ENCODE data around the gene NUTM1. TPM values are rescaled to one million over a fixed set of nuclear protein-coding genes. Genes with fewer than 3 reads are reported as not detected.

The NUTM1 gene
- total RNA-seq, 3 donors from 2014 or later (not counting 1 experiment from before 2014, with no cell fraction given) = not detected

DNA sequence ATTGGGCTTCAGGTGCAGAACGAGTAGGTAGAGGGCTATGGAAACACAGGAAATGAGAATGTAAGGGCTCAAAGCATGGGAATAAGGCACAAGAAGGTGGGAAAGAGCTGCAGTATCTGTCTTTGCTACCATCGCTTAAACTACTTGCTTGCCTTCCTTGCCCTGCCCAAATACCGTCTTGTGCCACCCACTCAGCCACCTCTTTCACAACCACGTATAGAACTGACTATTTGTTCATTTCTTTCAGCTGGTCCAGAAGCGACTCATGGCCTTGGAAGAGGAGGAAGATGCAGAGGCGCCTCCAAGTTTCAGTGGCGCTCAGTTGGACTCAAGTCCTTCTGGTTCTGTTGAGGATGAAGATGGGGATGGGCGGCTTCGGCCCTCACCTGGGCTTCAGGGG, 12.1 kb downstream of the NUTM1 start:
- Mint-ChIP-seq H3K4me3 (no peak overlapping the region), H3K27me3 (ENCODE audit: low read depth in 2 of 2) (no peaks in the 10 kb centered on the region), H3K4me1 (peaks cover 0 to 4% of the 10 kb centered on the region in 2 donors), H3K27ac (no peak overlapping the region), H3K9me3 (no peaks in the 10 kb centered on the region), H3K36me3 (no peaks in the 10 kb centered on the region)
- H3K4me1 ChIP-seq (ENCODE audit: control insufficient read depth, insufficient read depth, low read length) = no peaks in the 10 kb centered on the region
- H3K27me3 ChIP-seq (ENCODE audit: control insufficient read depth, insufficient read depth, low read length) = no peaks in the 10 kb centered on the region
- no peaks in the 10 kb centered on the region for H3K9me3 ChIP-seq (ENCODE audit: control insufficient read depth, insufficient read depth, low read length)
- intact Hi-C loops (cut with micrococcal nuclease) = no loop called here
- TF ChIP-seq, protein P1, sequence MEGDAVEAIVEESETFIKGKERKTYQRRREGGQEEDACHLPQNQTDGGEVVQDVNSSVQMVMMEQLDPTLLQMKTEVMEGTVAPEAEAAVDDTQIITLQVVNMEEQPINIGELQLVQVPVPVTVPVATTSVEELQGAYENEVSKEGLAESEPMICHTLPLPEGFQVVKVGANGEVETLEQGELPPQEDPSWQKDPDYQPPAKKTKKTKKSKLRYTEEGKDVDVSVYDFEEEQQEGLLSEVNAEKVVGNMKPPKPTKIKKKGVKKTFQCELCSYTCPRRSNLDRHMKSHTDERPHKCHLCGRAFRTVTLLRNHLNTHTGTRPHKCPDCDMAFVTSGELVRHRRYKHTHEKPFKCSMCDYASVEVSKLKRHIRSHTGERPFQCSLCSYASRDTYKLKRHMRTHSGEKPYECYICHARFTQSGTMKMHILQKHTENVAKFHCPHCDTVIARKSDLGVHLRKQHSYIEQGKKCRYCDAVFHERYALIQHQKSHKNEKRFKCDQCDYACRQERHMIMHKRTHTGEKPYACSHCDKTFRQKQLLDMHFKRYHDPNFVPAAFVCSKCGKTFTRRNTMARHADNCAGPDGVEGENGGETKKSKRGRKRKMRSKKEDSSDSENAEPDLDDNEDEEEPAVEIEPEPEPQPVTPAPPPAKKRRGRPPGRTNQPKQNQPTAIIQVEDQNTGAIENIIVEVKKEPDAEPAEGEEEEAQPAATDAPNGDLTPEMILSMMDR (IDR thresholded peaks at IDR 0.05) = no peak
- 92% methylated on average over 9 of the region's 9 CpGs for WGBS (ENCODE audit: insufficient coverage)
- ATAC-seq (no peak), DNase-seq (no peak)
- peaks cover 21% of the 10 kb centered on the region for H3K36me3 ChIP-seq (ENCODE audit: control insufficient read depth, insufficient read depth, low read length)
- H3K4me3 ChIP-seq (ENCODE audit: low read length) = no peak overlapping the region
- no peak overlapping the region for H3K27ac ChIP-seq (ENCODE audit: low read length)

DNA sequence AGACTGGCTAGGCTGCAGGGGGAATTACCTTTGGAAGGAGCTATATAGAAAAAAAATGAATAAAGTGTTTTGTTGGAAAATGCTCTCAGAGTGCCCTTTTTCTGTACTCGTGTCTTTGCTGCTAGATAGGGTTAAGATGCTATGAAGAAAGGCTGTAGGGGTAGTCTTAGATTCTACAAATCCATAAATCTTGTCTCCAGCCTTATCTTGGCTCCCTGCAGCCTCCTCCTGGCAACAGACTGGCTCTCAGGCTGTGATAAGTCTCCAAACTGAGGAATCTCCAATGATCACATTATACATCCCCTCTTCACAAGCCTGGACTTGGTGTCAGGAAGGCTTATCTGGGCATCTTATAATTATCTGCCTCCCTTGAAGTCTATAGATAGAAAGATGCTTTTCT, 14.5 kb downstream of the NUTM1 start:
- Mint-ChIP-seq H3K4me1 (peaks cover 0 to 4% of the 10 kb centered on the region in 2 donors), H3K27me3 (ENCODE audit: low read depth in 2 of 2) (no peaks in the 10 kb centered on the region), H3K27ac (no peak overlapping the region), H3K36me3 (no peaks in the 10 kb centered on the region), H3K9me3 (no peaks in the 10 kb centered on the region), H3K4me3 (no peak overlapping the region)
- Histone ChIP-seq H3K27ac (ENCODE audit: low read length) (no peak overlapping the region), H3K4me1 (ENCODE audit: control insufficient read depth, insufficient read depth, low read length) (no peaks in the 10 kb centered on the region), H3K27me3 (ENCODE audit: control insufficient read depth, insufficient read depth, low read length) (no peaks in the 10 kb centered on the region), H3K36me3 (ENCODE audit: control insufficient read depth, insufficient read depth, low read length) (peaks cover 29% of the 10 kb centered on the region), H3K4me3 (ENCODE audit: low read length) (no peak overlapping the region), H3K9me3 (ENCODE audit: control insufficient read depth, insufficient read depth, low read length) (no peaks in the 10 kb centered on the region)
- ATAC-seq (no peak), DNase-seq (no peak)
- WGBS (ENCODE audit: insufficient coverage) = no CpG with 5 or more reads among the region's 1 CpG
- TF ChIP-seq, protein P1 (IDR thresholded peaks at IDR 0.05) = no peak
- intact Hi-C loops (cut with micrococcal nuclease) = no loop called here

DNA sequence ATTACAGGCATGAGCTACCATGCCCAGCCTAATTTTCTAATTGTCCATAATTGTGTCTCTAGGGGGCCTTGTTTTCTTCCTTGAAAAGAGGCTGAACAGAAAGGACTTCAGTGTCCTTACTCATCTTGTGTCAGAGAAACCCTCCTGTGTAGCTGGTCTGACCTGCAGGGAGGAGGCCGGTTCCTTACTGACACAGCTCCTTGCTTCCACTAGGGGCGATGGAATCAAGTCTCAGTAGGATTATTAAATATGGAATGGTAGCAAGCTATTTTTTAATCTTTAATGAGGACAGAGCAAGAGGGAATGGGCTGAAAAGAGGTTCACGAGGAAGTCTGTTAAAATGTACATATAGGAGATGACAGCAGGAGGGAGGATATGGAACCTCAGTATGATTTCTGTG, 15.3 kb downstream of the NUTM1 start:
- peaks cover 0 to 4% of the 10 kb centered on the region in 2 donors for H3K4me1 Mint-ChIP-seq
- DNase-seq (no peak), ATAC-seq (no peak)
- no peaks in the 10 kb centered on the region for H3K36me3 Mint-ChIP-seq
- H3K27ac Mint-ChIP-seq = no peak overlapping the region
- H3K27ac ChIP-seq (ENCODE audit: low read length) = no peak overlapping the region
- H3K9me3 ChIP-seq (ENCODE audit: control insufficient read depth, insufficient read depth, low read length) = no peaks in the 10 kb centered on the region
- no peak overlapping the region for H3K4me3 Mint-ChIP-seq
- no peaks in the 10 kb centered on the region for H3K27me3 ChIP-seq (ENCODE audit: control insufficient read depth, insufficient read depth, low read length)
- peaks cover 29% of the 10 kb centered on the region for H3K36me3 ChIP-seq (ENCODE audit: control insufficient read depth, insufficient read depth, low read length)
- 90% methylated on average over 3 of the region's 3 CpGs for WGBS (ENCODE audit: insufficient coverage)
- H3K4me3 ChIP-seq (ENCODE audit: low read length) = no peak overlapping the region
- TF ChIP-seq, protein P1 (IDR thresholded peaks at IDR 0.05) = no peak
- intact Hi-C loops (cut with micrococcal nuclease) = no loop called here
- H3K27me3 Mint-ChIP-seq (ENCODE audit: low read depth in 2 of 2) = no peaks in the 10 kb centered on the region
- no peaks in the 10 kb centered on the region for H3K9me3 Mint-ChIP-seq
- H3K4me1 ChIP-seq (ENCODE audit: control insufficient read depth, insufficient read depth, low read length) = no peaks in the 10 kb centered on the region

DNA sequence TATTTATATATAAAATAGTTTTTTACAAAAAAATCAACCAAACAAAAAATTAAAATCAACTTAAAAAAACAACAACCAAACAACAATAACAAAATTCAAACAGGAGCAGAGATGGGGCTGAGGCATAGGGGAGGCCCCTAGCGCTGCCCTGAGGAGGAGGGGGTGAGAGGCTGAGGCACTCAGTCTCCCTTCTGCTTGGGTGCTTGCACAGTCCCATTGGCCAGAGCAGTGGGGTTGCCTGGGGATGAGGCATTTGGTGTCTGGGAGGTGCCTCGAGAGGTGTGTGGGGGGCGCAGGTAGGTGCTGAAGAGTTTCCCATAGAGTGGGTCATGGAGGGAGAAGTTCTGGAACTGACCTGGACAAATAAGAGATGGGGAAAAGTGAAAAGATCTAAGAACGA, 15.8 kb downstream of the NUTM1 start:
- Mint-ChIP-seq H3K27ac (no peak overlapping the region), H3K4me1 (peaks cover 0 to 9% of the 10 kb centered on the region in 2 donors), H3K9me3 (no peaks in the 10 kb centered on the region), H3K36me3 (no peaks in the 10 kb centered on the region), H3K27me3 (ENCODE audit: low read depth in 2 of 2) (no peaks in the 10 kb centered on the region), H3K4me3 (no peak overlapping the region)
- DNase-seq (no peak), ATAC-seq (no peak)
- H3K27ac ChIP-seq (ENCODE audit: low read length) = no peak overlapping the region
- no peaks in the 10 kb centered on the region for H3K27me3 ChIP-seq (ENCODE audit: control insufficient read depth, insufficient read depth, low read length)
- H3K36me3 ChIP-seq (ENCODE audit: control insufficient read depth, insufficient read depth, low read length) = peaks cover 29% of the 10 kb centered on the region
- H3K4me1 ChIP-seq (ENCODE audit: control insufficient read depth, insufficient read depth, low read length) = no peaks in the 10 kb centered on the region
- 100% methylated on average over 4 of the region's 4 CpGs for WGBS (ENCODE audit: insufficient coverage)
- H3K9me3 ChIP-seq (ENCODE audit: control insufficient read depth, insufficient read depth, low read length) = no peaks in the 10 kb centered on the region
- intact Hi-C loops (cut with micrococcal nuclease) = no loop called here
- TF ChIP-seq, protein P1 (IDR thresholded peaks at IDR 0.05) = no peak
- H3K4me3 ChIP-seq (ENCODE audit: low read length) = no peak overlapping the region
